Activated T-cell treated with anti-CD3 and anti-CD28 coated beads, Interleukin-2, amount 50 U/mL, for 4 hours (primary cell): ENCODE measurements around the gene KRT33B. TPM values are rescaled to one million over a fixed set of nuclear protein-coding genes. Genes with fewer than 3 reads are reported as not detected.
A peak's percentile ranks its signal among the peaks of the same experiment; 100 is the strongest.

ENCODE experiments used
- ATAC-seq, 2 donors: fragments of 200-7000 bp; cut with Tn5 transposase; one replicate each; pipeline ENCODE4 v1.10.0; 2021
- DNase-seq: peaks from one replicate; pipeline ENCODE4 v3.0.0-alpha.2; 2020
- H3K27me3 Mint-ChIP-seq: one replicate; pipeline ENCODE4 v1.8.0; 2021; ENCODE audit warnings: low read depth, mixed read lengths
- H3K36me3 Mint-ChIP-seq: one replicate; pipeline ENCODE4 v1.8.0; 2022; ENCODE audit warnings: mixed read lengths; ENCODE audit not compliant: insufficient read depth
- H3K4me1 Mint-ChIP-seq: one replicate; pipeline ENCODE4 v1.8.0; 2021; ENCODE audit warnings: low read depth, mixed read lengths
- H3K4me3 Mint-ChIP-seq: one replicate; pipeline ENCODE4 v1.8.0; 2021; ENCODE audit warnings: mild to moderate bottlenecking, moderate library complexity, mixed read lengths
- H3K9me3 Mint-ChIP-seq: one replicate; pipeline ENCODE4 v1.8.0; 2021; ENCODE audit warnings: mixed read lengths
- total RNA-seq, 3 donors: library from RNA; stranded (reverse); gene quantifications; one replicate each; pipeline ENCODE4 v1.2.1, GENCODE V29; 2021

Gene KRT33B
- total RNA-seq, 3 donors from 2014 or later, result not detected

DNA sequence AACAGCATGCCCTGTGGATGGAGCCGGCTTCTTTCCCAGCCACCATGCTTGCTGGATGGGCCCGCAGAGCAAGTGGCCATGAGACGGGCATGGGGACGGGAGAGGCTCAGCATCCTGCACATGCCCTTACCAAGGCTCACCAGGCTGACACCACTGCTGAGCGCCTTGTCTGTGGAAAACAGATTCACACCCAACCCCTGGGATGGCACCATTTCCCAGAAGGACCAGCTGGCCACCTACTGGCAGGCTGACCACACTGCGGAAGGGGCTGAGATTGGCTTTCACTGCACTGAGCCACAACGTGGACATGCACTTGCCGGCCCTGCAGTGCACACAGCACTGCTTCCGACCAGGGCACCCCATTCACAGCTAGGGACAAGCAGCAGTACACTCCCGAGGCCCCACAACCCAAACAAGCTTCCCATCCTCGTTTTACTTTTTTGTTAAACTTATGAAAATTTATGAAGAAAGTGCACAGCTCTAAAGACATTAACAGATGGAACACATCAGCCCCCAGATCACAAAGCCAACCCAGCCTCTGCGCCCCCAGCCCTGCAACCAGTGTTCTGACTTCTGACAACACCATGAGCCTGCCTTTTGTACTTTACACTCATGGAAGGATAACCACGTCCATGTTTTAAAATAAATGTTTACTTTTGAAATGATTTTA, 40.2 kb downstream of the KRT33B start:
- ATAC-seq (peak in 1 of 2 donors; percentile 34), DNase-seq (no peak)
- Mint-ChIP-seq H3K27me3 (no peaks in the 10 kb centered on the region), H3K4me1 (peaks cover 39% of the 10 kb centered on the region), H3K36me3 (no peaks in the 10 kb centered on the region), H3K4me3 (no peak overlapping the region), H3K9me3 (no peaks in the 10 kb centered on the region)

- no peak for ATAC-seq
- peaks cover 42% of the 10 kb centered on the region for H3K4me1 Mint-ChIP-seq
- H3K4me3 Mint-ChIP-seq, result no peak overlapping the region
These were observed 41.4 kb downstream of the KRT33B start for GRCh38 chr17:41328207-41328606.

GRCh38 chr17:41327411-41328120, 42.0 kb downstream of the KRT33B start:
- DNase-seq (no peak), ATAC-seq (no peak)
- Mint-ChIP-seq H3K4me1 (peaks cover 49% of the 10 kb centered on the region), H3K27me3 (no peaks in the 10 kb centered on the region), H3K36me3 (no peaks in the 10 kb centered on the region), H3K9me3 (no peaks in the 10 kb centered on the region), H3K4me3 (no peak overlapping the region)

More at GRCh38 chr17:41328207-41328606, 41.4 kb downstream of the KRT33B start:
- DNase-seq, result no peak
- Mint-ChIP-seq H3K9me3 (no peaks in the 10 kb centered on the region), H3K36me3 (no peaks in the 10 kb centered on the region), H3K27me3 (no peaks in the 10 kb centered on the region)

- H3K4me3 Mint-ChIP-seq, result no peak overlapping the region
- no peaks in the 10 kb centered on the region for H3K9me3 Mint-ChIP-seq
- ATAC-seq (no peak), DNase-seq (no peak)
- H3K4me1 Mint-ChIP-seq, result peaks cover 59% of the 10 kb centered on the region
- no peaks in the 10 kb centered on the region for H3K36me3 Mint-ChIP-seq
- H3K27me3 Mint-ChIP-seq, result no peaks in the 10 kb centered on the region
These were observed 43.2 kb downstream of the KRT33B start for GRCh38 chr17:41326173-41327145.

DNA sequence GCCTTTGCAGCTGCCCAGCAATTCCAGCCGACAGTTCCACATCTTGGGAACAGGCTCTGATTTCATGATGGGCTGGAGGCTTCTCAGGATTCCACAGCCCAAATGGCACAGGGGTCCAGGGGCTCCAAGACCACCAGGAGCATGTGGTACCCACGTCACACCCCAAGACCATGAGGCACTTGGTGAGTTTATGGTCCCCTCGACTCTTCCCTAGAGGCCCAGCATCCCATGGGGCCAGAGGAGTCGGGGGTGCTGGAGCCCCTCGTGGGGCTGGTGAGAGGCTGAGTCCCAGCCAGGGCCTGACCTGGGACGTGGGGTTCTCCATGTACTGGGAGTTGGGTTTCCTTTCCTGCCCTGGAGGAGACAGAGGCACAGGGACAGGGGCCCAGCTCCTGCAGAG, 44.0 kb downstream of the KRT33B start:
- Mint-ChIP-seq H3K4me3 (no peak overlapping the region), H3K36me3 (no peaks in the 10 kb centered on the region), H3K9me3 (no peaks in the 10 kb centered on the region), H3K4me1 (peaks cover 59% of the 10 kb centered on the region), H3K27me3 (no peaks in the 10 kb centered on the region)
- no peak for DNase-seq
- ATAC-seq, result no peak

- DNase-seq (no peak), ATAC-seq (no peak)
- Mint-ChIP-seq H3K9me3 (peaks cover 1% of the 10 kb centered on the region), H3K27me3 (no peaks in the 10 kb centered on the region), H3K36me3 (no peaks in the 10 kb centered on the region), H3K4me1 (peaks cover 59% of the 10 kb centered on the region), H3K4me3 (no peak overlapping the region)
These were observed 44.5 kb downstream of the KRT33B start for GRCh38 chr17:41325126-41325525.

DNA sequence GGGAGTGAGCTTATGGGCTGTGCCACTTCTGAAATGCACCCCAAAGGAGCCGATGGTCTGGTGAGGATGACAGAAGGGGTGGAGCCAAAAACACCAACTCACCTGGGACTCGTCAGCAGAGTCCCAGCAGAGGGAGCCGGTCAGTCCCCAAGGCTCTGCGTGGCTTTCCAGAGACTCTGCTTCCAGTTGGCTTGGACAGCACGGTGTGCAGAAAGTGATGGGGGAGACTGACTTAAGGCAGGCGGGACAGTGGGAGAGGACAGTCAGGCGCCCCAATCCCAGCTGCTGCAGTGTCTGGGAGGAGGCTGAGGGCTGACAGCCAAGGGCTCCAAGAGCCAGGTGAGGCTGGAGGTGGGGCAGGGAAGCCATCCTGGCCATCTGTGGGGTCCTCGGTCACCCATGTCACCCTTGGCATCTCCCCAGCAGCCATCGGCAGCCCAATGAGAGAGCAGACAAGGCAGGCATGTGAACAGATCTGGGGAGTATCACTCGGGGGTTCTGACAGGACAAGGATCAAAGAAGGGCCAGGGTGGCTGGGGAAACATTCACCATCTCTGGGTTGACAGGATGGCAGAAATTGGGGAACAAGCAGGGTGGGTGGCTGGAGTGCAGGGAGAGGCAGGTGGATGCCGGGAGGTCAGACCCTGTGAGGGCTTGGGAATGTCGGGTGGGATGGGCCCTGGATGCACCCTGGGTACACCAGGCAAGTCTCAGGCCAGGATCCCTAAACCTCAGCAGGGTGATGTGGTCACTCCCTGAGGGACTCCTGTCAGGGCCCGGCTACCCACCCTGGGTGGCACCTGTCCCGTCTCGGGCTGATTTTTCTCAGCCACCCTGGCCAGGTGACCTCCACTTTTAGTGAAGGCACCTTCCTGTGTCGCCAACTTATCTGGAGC, 45.2 kb downstream of the KRT33B start:
- no peak for DNase-seq
- H3K27me3 Mint-ChIP-seq, result no peaks in the 10 kb centered on the region
- no peak for ATAC-seq
- H3K9me3 Mint-ChIP-seq, result peaks cover 8% of the 10 kb centered on the region
- H3K4me1 Mint-ChIP-seq, result peaks cover 59% of the 10 kb centered on the region
- no peaks in the 10 kb centered on the region for H3K36me3 Mint-ChIP-seq
- H3K4me3 Mint-ChIP-seq, result no peak overlapping the region

DNA sequence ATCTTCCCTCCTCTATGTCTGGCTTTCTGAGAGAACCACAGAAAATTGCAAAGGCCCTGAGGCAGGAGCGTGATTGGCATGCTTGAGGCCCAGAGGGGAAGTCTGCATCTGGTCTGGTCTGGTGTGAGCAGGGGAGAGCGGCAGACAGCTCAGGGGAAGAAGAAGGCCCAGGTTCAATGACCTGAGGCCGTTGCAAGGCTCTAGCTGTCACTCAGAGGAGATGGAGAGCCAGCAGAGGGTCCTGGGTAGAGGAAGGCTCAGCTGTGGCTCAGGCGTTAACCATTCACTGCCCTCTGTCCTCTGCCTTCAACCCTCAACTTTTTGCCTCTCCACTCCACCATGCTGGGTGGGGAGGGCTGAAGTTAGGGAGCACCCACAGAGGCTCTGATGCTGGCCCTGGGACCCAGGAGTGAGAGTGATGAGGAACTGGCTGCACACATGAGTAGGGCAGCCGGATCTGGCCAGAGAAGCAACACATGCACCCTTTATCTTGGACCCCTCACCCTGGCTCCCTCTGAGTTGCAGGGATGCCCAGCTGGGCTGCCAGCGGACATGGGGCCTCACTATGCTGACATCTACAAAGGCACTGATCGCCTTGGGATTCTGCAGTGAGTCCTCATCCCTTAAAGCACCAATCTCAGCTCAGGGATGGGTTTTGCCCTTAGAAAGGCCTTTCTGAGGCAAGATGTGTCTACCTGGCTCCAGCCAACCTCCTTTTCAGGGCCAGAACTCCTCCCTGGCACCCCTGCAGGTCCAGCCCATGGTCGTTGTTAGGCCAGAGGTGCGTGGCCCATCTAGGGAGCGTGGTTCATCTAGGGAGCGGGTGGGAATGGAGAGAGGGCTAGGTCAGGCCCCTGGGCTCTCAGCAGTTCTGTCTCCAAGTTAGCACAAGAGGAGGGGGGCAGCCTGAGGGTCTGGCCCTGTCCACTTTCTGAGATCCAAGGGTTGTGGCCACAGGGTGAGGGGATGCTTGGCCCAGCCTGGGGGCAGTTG, 46.4 kb downstream of the KRT33B start:
- peaks cover 14% of the 10 kb centered on the region for H3K9me3 Mint-ChIP-seq
- no peak overlapping the region for H3K4me3 Mint-ChIP-seq
- no peaks in the 10 kb centered on the region for H3K36me3 Mint-ChIP-seq
- ATAC-seq (no peak), DNase-seq (no peak)
- peaks cover 2% of the 10 kb centered on the region for H3K27me3 Mint-ChIP-seq
- peaks cover 53% of the 10 kb centered on the region for H3K4me1 Mint-ChIP-seq

GRCh38 chr17:41322094-41322902, 47.3 kb downstream of the KRT33B start:
- H3K4me1 Mint-ChIP-seq, result peaks cover 50% of the 10 kb centered on the region
- DNase-seq, result no peak

DNA sequence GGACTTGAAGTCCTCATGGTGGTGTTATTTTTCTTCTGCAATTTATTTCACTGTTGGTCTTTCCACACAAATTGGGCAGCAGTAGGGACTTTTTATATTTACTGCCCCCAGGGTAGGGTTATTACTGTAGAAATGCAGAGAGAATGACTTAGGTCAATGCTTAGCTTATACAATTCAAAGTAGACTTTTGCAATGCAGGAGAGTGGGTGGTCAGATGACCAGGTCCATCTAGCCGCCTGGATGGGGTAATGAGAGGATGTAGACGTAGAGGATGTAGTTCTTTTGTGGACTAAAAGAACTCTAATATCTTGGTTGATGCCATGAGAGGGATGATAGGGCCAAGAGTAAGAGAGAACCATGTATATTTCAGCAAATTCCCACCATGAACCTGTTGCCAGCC, 51.4 kb downstream of the KRT33B start:
- peaks cover 14% of the 10 kb centered on the region for H3K9me3 Mint-ChIP-seq
- H3K27me3 Mint-ChIP-seq, result peaks cover 3% of the 10 kb centered on the region
- ATAC-seq, result no peak
- no peak for DNase-seq
- no peaks in the 10 kb centered on the region for H3K36me3 Mint-ChIP-seq
- no peak overlapping the region for H3K4me3 Mint-ChIP-seq
- H3K4me1 Mint-ChIP-seq, result peaks cover 17% of the 10 kb centered on the region

More at GRCh38 chr17:41322094-41322902, 47.3 kb downstream of the KRT33B start:
- Mint-ChIP-seq H3K9me3 (peaks cover 14% of the 10 kb centered on the region), H3K4me3 (no peak overlapping the region), H3K27me3 (peaks cover 3% of the 10 kb centered on the region), H3K36me3 (no peaks in the 10 kb centered on the region)
- peak in 1 of 2 donors; percentile 67 for ATAC-seq

- ATAC-seq (no peak), DNase-seq (no peak)
- Mint-ChIP-seq H3K27me3 (peaks cover 3% of the 10 kb centered on the region), H3K4me1 (peaks cover 9% of the 10 kb centered on the region), H3K36me3 (no peaks in the 10 kb centered on the region), H3K4me3 (no peak overlapping the region), H3K9me3 (peaks cover 14% of the 10 kb centered on the region)
These were observed 53.7 kb downstream of the KRT33B start for GRCh38 chr17:41315814-41316445.
